Superior temporal gyrus (tissue), 1 donor: Measurements from ENCODE around the gene GGT7.
A peak's percentile ranks its signal among the peaks of the same experiment; 100 is the strongest.
"Not testable (repeated sequence)": the region's sequence is repeated elsewhere in the genome, so short reads cannot be mapped to it uniquely, and the experiment has no call there.

Source experiments
- DNase-seq: peaks from one replicate; pipeline ENCODE4 v3.0.0-alpha.2; 2016; ENCODE audit errors: extremely low spot score

GGT7 gene, protein sequence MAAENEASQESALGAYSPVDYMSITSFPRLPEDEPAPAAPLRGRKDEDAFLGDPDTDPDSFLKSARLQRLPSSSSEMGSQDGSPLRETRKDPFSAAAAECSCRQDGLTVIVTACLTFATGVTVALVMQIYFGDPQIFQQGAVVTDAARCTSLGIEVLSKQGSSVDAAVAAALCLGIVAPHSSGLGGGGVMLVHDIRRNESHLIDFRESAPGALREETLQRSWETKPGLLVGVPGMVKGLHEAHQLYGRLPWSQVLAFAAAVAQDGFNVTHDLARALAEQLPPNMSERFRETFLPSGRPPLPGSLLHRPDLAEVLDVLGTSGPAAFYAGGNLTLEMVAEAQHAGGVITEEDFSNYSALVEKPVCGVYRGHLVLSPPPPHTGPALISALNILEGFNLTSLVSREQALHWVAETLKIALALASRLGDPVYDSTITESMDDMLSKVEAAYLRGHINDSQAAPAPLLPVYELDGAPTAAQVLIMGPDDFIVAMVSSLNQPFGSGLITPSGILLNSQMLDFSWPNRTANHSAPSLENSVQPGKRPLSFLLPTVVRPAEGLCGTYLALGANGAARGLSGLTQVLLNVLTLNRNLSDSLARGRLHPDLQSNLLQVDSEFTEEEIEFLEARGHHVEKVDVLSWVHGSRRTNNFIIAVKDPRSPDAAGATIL

DNA sequence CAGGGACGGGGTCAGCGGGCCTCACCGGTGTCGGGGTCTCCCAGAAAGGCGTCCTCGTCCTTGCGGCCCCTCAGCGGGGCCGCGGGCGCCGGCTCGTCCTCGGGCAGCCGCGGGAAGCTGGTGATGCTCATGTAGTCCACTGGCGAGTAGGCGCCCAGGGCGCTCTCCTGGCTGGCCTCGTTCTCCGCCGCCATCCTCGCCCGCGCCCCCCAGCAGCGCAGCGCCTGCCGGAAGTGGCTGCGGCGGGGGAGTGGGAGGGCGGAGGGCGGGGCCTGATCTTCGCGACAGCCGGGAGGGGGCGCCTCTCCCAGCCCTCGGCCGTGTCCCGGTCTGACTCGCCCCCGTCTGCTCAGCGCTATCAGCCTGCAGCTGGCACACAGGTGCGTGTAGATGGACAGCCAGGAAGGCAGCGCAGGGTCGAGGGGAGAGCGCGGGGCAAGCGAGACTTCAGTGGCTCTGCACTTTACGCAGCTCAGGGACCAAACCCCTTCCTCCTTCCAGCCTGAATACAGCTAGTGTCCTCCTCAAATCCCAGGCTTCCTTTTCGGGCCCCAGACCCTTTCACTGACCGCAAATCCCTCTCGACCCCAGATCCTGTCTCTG is at the start of gene GGT7:
Gene GGT7, minus strand, starts transcription at position 235 of the 603 bp plus-strand sequence. Its CDS starts 41 bp downstream, at position 194.
- peak; percentile 81 for DNase-seq

GRCh38 chr20:34921436-34921835 is 48.8 kb upstream of the GGT7 start:
- DNase-seq: no peak

DNA sequence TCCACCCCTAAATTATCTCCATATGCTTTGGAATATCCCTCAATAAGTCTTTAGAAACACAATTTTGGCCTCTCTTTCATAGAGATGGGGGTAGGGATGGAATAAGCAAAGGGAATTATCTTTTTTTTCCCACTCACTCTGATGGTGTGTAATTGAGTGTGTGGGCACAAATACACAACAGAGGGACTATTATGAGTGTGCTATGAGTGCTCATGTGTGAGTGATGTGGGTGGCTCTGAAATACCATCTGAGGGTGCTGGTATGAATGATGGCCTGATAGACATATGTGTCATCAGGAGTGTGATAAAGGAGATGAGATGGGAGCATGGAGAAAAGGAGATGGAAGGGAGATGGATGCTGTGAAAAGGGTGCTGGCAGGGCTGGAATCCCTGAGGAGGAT is 47.4 kb upstream of the GGT7 start:
- no peak for DNase-seq

DNA sequence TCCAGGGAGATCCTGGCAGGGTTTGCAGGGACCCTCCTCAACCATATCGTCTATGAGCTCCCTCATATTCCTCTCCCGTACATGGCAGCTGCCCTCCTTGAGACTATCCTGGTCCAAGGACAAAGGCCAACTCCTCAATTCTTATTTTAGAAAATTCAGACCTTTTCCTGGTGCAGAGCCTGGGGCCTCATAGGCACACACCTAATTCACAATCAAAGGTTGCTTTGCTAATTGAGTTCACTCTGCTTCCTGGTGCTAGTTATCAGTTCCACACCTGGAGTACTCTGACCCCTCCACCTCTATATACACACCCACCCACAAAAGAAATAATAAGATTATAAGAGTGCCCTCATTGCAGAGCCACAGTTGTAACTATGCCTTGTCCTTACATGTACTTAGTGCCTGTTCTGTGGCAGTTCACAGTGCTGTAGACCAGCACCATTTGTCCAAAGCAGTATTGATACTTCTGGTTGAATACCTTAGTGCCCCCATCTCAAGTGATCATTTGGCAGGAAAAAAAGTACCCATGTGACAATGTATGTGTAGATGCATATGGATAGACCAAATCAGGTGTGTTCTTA is 44.2 kb upstream of the GGT7 start:
- no peak for DNase-seq

- DNase-seq: no peak
Measured at GRCh38 chr20:34915749-34916455, 43.2 kb upstream of the GGT7 start.

DNA sequence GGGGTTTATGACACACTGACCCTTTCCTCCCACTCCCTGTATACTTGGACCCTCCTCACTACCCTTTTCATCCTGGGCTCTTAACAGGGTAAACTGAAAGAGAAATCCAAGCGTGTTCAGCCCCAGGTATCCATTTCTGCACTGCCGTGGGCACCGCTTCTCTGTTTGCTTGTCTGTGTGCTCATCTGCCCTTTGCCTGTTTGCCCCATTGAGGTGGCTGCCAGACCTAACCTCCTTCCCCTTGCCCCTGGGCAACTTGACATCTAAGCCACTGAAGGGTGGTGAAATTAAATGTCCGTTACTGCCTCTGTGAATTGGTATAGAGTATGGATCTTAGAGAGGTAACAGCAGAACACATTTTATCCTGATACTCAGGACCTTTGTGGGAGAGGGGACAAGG is 42.5 kb upstream of the GGT7 start:
- DNase-seq: no peak

GRCh38 chr20:34907616-34908469 is 35.2 kb upstream of the GGT7 start:
- DNase-seq: peak; percentile 27

- no peak for DNase-seq
Measured at GRCh38 chr20:34904202-34904621, 31.6 kb upstream of the GGT7 start.

DNA sequence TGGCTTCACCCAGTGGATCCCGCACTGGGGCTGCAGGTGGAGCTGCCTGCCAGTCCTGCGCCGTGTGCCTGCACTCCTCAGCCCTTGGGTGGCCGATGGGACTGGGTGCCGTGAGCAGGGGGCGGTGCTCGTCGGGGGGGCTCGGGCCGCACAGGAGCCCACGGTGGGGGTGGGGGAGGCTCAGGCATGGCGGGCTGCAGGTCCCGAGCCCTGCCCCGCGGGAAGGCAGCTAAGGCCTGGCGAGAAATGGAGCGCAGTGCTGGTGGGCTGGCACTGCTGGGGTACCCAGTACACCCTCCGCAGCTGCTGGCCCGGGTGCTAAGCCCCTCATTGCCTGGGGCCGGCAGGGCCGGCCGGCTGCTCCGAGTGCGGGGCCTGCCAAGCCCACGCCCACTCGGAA is 26.1 kb upstream of the GGT7 start:
- DNase-seq: not testable (repeated sequence)

DNA sequence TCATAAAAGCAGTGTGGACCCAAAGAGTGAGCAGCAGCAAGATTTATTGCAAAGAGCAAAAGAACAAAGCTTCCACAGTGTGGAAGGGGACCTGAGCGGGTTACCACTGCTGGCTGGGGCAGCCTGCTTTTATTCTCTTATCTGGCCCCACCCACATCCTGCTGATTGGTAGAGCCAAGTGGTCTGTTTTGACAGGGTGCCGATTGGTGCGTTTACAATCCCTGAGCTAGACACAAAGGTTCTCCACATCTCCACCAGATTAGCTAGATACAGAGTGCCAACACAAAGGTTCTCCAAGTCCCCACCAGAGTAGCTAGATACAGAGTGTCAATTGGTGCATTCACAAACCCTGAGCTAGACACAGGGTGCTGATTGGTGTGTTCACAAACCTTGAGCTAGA is 25.5 kb upstream of the GGT7 start:
- DNase-seq: not testable (repeated sequence)

- no peak for DNase-seq
Measured at GRCh38 chr20:34896086-34896621, 23.5 kb upstream of the GGT7 start.

GRCh38 chr20:34895465-34895864 is 22.8 kb upstream of the GGT7 start:
- no peak for DNase-seq

DNA sequence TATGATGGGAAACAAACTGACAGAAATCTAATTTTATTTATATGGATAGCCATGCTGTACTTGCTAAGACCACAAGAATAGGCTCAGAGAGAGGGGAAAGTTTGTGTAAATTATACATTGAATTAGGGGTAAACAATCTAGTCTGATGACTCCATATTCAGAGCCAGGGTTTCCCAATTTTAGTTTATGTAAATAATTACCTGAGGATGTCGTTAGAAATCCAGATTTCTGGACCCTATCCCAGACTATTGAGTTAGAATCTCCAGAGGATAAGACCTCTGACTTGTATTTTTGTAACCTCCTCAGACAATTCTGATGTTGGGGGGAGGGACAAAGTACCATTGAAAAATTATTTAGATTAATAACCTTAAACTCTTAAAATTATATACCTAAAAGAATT is 22.1 kb upstream of the GGT7 start:
- no peak for DNase-seq

DNA sequence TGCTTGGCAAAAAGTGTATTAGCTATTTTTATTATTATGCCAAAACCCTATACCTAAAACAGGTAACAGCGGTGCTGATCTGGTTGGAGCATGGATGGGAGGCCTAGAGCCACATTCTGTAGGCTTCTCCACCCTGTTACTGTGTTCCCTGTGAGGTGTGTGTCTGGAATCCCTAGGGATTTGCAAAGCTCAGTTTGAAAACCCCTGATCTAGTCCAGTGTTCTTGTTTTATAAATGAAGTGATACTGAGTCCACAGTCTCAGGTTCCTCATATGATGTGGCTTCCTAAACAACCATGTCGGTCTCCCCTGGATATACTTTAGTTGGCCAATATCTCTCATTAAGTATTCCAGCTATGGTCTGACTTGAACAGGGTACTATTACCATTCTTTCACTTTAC is 20.0 kb upstream of the GGT7 start:
- DNase-seq: no peak

DNA sequence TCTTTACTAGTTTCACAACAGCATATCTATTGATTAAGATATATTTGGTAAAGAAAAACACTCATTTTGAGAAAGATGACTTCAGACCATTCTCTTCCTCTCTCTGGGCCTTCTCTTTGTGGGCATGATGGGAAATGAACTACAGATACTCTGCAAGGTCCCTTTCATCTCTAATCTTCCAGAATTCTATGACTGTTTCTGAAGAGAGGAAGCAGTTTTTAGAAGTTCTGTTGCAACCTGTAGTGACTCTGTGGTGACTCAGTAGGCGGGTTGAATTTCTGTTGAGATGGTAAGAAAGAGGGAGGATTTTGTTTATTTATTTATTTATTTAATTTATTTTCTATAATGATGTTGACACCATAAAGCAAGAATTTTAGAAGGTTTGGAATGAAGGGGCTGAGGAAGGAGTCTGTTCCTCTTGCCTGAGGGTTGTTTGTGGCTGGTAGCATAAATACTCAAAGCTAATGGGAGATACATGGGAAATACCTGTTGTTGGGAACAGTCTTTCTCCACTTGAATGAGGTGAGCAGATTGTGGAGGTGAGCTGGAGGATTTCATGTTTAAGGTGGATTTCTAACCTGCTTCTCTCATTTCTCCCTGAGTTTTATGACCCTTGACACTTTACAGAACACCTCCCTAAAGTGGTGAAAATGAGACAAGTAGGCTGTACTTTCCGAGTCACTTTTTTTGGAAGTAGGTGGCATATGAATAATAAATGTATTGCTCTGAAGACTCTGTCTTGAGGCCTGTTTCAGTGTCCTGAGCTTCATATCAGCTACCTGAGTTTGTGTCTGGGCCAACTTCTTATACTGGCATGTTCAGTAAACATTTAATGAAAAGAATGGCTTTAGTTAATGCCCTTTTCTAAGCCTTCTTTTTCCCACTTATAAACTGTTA is 18.8 kb upstream of the GGT7 start:
- DNase-seq: no peak

DNA sequence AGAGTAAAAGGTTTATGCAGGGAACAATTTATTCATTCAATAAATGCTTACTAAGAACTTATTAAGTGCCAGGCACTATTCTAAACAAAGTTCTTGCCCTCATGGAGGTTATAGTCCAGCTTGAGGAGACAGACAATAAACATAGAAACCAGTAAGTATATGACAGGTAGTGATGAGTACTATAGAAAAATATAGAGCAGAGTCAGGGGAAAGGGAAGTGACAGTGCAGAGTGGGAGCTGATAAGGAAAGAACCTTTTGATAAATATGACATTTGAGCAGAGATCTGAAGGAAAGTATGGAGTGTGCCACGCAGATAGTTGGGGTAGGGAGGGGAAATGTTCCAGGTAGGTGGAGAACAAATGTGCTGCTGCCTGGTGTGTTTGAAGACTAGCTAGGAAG is 15.8 kb upstream of the GGT7 start:
- DNase-seq: no peak

DNA sequence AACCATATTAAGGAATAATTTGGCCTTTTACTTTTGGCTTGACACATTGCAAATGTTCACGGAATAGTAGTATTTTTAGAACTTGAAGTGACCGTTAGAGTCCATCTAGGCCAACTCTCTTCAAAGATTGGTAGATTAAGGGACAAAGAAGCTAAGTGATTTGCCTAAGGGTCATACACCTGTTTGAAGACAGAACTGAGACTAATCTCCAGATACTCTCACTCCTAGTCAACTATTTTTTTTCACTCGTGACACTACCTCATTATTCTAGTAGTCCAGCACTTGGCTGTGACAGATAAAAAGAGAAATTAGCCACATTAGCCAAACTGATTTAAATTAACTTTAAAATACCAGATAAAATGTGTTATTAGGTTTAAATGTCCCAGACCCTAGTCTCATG is 14.4 kb upstream of the GGT7 start:
- DNase-seq: no peak

GRCh38 chr20:34886122-34886521 is 13.5 kb upstream of the GGT7 start:
- no peak for DNase-seq

DNA sequence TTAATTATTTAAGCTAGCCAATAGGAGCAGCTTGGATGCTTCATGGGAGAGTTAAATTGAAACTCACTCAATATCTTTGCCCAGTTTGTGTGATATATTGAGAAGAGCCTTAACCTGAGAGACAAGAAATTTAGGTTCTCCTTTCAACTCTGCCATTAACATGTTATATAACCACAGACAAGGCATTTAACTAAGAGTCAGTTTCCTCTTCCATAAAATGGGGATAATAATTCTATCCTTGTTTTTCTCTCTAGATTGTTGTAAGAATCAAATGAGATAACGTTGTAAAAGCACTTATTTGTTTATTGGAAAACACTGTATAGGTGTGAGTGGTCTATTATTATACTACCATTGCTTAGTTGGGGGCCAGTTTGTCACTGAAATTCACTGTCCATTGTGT is 11.6 kb upstream of the GGT7 start:
- no peak for DNase-seq

GRCh38 chr20:34883809-34884208 is 11.2 kb upstream of the GGT7 start:
- no peak for DNase-seq
